ENCODE measurements around the gene SLK.

The SLK gene

DNA sequence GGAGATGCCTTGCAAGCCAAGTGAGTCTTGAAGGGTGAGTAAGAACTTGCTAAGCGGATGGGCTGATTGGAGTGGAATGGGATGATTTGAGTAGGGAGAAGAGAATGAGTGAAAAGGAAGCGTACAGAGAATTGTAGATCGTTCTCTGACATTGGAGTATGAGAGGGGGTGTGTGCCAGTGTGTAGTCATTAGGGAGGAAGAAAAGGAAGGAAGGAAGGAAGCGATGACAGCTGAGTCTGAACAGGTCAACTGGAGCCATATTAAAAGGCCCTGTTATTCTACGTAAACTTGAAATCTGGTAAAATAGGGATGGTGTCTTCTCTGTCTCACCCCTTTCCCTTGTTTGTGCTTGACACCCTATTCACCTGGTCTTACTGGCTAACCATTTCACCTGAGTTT, 55.1 kb downstream of the SLK start:
- no peak for DNase-seq
- TF ChIP-seq POLR2A (IDR thresholded peaks at IDR 0.05; ENCODE audit: low read length) (no peak), GATA1 (IDR thresholded peaks at IDR 0.05; ENCODE audit: low read depth, low read length) (no peak)

DNA sequence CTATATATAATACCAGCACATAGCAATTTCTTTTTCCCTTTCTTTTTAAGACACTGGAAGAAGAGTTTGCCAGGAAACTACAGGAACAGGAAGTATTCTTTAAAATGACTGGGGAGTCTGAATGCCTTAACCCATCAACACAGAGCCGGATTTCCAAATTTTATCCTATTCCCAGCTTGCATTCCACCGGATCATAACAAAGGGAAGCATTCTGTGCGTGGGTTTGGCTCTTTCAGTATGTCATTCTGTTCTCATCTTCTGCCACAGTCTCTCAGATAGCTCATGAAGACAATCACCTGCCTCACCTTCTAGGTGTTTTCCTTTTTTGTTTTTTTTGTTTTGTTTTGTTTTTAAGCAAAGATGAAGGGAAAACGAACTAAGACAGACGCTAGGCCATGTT, 58.6 kb downstream of the SLK start:
- DNase-seq: no peak
- TF ChIP-seq GATA1 (IDR thresholded peaks at IDR 0.05; ENCODE audit: low read depth, low read length) (no peak), POLR2A (IDR thresholded peaks at IDR 0.05; ENCODE audit: low read length) (no peak)

GRCh38 chr10:104026762-104027161, 59.8 kb downstream of the SLK start:
- TF ChIP-seq GATA1 (IDR thresholded peaks at IDR 0.05; ENCODE audit: low read depth, low read length) (no peak), POLR2A (IDR thresholded peaks at IDR 0.05; ENCODE audit: low read length) (no peak)
- DNase-seq: no peak

DNA sequence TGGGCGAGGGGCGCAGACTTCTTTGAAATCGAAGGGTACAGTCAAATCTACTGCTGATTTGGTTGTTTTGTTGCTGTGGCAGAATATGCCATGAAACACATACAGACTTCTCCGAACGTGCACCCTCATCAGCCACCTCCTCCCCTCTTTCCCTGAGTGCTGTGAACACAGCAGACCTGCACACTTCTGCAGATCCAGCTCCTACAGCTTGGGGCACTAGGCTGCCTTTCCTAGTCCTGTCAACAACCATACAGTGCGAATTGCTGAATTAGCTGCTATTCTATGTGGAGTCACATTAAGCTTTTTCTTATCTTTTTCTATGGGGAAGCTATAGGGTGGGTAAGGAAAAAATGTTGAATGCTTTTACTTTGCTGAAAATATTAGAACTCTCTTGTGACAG, 61.2 kb downstream of the SLK start:
- peak; percentile 26 for DNase-seq
- TF ChIP-seq GATA1 (IDR thresholded peaks at IDR 0.05; ENCODE audit: low read depth, low read length): no peak
- TF ChIP-seq POLR2A (IDR thresholded peaks at IDR 0.05; ENCODE audit: low read length): no peak

GRCh38 chr10:104028823-104029520, 62.0 kb downstream of the SLK start:
- TF ChIP-seq POLR2A (IDR thresholded peaks at IDR 0.05; ENCODE audit: low read length): no peak
- no peak for DNase-seq

GRCh38 chr10:104029521-104029860, 62.6 kb downstream of the SLK start:
- TF ChIP-seq POLR2A (IDR thresholded peaks at IDR 0.05; ENCODE audit: low read length): no peak
- TF ChIP-seq GATA1 (IDR thresholded peaks at IDR 0.05; ENCODE audit: low read depth, low read length): no peak
- DNase-seq: no peak

DNA sequence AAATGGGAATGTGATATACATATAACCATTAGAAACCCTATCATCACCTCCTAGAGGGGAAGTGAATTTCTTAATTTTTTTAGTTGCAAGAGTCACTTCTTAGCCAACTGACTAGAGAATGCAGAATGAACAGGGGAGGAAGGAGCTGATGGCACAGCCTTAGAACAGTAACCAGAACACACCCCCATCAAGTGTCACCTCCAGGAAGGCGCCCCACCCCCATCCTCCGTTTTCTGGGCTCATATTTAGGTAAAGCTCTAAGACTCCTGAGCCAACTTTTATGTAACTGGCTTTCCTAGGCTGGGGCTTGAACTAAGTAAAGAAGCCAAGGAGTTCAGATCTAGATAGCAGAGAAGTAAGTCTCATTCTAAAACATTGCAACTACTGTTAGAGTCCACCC, 64.7 kb downstream of the SLK start:
- TF ChIP-seq GATA1 (IDR thresholded peaks at IDR 0.05; ENCODE audit: low read depth, low read length) (no peak), POLR2A (IDR thresholded peaks at IDR 0.05; ENCODE audit: low read length) (no peak)
- no peak for DNase-seq

DNA sequence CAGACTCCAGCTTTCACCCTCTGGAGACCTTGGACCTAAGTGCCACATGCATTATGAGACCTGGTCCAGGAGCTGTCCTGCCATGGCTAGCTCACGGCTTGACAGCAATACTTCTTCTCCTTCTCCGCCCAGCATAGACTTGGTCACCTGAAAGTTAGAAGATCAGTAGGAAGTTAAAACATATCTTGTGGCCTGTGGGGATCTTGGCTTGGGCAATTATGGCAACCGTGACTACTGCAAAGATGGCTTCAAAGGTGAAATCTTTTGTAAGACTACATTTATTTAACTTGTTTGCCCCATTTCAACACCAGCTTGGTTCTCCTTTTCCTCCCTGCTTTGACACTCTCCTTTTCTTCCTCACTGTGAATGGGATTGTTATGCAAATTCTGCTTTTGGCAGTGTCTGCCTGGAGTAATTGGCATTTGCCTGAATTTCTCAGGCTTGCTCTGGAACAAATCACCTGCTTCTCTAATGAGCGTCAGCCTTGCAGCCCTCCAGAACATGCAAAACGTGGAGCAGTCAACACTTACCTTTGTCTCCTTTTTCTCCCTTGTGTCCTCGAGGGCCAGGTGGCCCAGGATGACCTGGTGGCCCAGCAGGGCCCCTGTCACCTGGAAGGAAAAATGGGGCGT, 65.3 kb downstream of the SLK start:
- TF ChIP-seq GATA1 (IDR thresholded peaks at IDR 0.05; ENCODE audit: low read depth, low read length) (no peak), POLR2A (IDR thresholded peaks at IDR 0.05; ENCODE audit: low read length) (no peak)

DNA sequence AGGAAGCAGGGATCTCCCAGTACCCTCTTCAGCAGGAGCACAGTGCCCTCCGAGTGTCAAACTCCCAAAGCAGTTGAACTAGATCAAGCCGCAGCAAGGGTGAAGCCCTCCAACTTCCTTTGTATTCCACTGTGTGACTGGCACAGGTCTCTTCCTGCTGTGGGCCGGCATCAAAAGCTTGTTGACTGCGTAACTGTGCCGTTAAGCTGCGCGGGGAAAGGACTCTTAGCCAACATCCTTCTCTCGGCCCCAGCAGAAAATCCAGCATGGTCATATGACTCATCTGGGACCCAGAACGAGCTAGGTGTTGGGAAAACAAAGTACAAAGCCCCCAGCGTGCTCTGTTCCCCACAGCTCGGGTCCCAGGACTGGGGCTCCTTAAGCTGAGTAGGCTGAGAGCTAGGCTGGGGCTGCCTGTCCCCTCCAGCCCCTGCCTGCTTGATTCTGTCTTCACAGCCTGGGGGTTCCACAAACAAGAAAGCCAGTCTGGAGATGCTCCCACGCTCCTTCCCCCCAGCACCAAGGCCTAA, 66.5 kb downstream of the SLK start:
- DNase-seq: no peak
- no peak for TF ChIP-seq POLR2A (IDR thresholded peaks at IDR 0.05; ENCODE audit: low read length)
- TF ChIP-seq GATA1 (IDR thresholded peaks at IDR 0.05; ENCODE audit: low read depth, low read length): no peak

More for the DNA sequence above, 65.3 kb downstream of the SLK start:
- no peak for DNase-seq

DNA sequence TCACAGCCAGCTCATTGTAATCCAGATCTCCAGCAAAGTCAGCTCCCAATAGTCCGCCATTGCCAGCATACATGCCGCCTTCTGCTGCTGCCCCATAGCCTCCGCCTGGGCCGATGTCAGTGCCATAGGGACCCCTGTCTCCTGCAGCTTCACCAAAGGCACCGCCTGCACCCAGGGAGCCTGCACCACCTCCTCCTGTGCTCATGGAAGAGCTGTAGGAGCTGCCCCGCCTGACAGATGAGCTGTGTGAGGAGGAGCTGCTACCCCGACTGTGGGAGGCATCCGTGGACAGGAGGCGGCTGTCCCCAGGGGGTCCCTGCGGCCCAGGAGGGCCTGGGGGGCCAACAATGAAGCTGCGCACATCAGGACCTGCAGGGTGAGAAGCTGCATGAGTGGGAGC, 67.0 kb downstream of the SLK start:
- no peak for TF ChIP-seq GATA1 (IDR thresholded peaks at IDR 0.05; ENCODE audit: low read depth, low read length)
- TF ChIP-seq POLR2A (IDR thresholded peaks at IDR 0.05; ENCODE audit: low read length): no peak
- DNase-seq: no peak

- TF ChIP-seq GATA1 (IDR thresholded peaks at IDR 0.05; ENCODE audit: low read depth, low read length): no peak
- no peak for TF ChIP-seq POLR2A (IDR thresholded peaks at IDR 0.05; ENCODE audit: low read length)
- DNase-seq: no peak
Measured at GRCh38 chr10:104034401-104035193, 67.7 kb downstream of the SLK start.

DNA sequence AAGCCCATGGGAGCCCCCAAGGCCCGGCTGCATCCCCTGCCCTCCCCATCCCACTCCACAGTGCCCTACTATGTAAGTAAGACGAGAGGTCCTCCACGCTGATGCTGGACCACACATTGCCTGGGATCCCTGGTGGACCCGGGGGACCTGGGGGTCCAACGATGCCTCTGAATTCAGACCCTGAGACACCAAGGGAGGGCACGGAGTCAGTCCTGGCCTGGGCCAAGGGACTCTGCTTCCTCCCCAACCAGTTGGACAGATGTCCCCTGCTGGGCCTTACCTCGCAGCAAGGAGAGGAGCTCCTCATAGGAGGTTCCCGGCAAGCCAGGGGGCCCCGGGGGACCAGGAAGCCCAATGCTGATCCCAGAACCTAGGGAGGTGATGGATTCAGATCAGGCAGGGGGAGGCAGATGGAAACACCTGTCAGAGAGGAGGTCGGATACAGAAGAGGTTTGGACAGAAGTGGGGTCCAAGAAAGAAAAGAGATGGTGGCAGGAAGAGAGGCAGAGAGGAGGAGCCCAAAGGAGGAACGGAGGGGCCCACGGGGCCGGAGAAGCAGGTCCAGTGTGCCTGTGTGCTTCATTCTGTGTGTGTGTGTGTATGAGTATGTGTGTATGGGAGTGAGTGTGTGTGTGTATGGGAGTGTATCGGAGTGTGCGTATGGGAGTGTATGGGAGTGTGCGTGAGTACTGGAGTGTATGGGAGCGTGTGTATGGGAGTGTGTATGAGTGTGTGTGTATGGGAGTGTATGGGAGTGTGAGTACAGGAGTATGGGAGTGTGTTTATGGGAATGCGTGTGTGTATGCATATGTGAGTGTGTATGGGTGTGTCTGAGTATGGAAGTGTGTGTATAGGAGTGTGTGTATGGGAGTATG, 68.5 kb downstream of the SLK start:
- TF ChIP-seq GATA1 (IDR thresholded peaks at IDR 0.05; ENCODE audit: low read depth, low read length) (no peak), POLR2A (IDR thresholded peaks at IDR 0.05; ENCODE audit: low read length) (no peak)
- no peak for DNase-seq

GRCh38 chr10:104036069-104036384, 69.1 kb downstream of the SLK start:
- no peak for TF ChIP-seq POLR2A (IDR thresholded peaks at IDR 0.05; ENCODE audit: low read length)
- TF ChIP-seq GATA1 (IDR thresholded peaks at IDR 0.05; ENCODE audit: low read depth, low read length): no peak
- no peak for DNase-seq
